Upper lobe of right lung (tissue), 1 donor: ENCODE results near the gene INSIG2. TPM values are rescaled to one million over a fixed set of nuclear protein-coding genes. Genes with fewer than 3 reads are reported as not detected.

Experiments
- ATAC-seq: fragments of 200-7000 bp; cut with Tn5 transposase; one replicate; pipeline ENCODE4 v1.9.1; 2020; ENCODE audit warnings: mild to moderate bottlenecking, moderate library complexity
- DNase-seq: peaks from one replicate; pipeline ENCODE4 v3.0.0-alpha.2; 2020
- H3K27ac ChIP-seq: fragments of 200-600 bp; one replicate; pipeline ENCODE4 v1.8.0; 2022
- H3K27me3 ChIP-seq: fragments of 200-600 bp; one replicate; pipeline ENCODE4 v1.8.0; 2022; ENCODE audit warnings: mild to moderate bottlenecking
- H3K36me3 ChIP-seq: fragments of 200-600 bp; one replicate; pipeline ENCODE4 v1.8.0; 2022
- H3K4me1 ChIP-seq: fragments of 200-600 bp; one replicate; pipeline ENCODE4 v1.8.0; 2022
- H3K4me3 ChIP-seq: fragments of 200-600 bp; one replicate; pipeline ENCODE4 v1.8.0; 2022; ENCODE audit warnings: mild to moderate bottlenecking
- H3K9me3 ChIP-seq: fragments of 200-600 bp; one replicate; pipeline ENCODE4 v1.8.0; 2022
- intact Hi-C: fragments of 100-400 bp; cut with DNase I; formaldehyde crosslinking; loops from one replicate; pipeline ENCODE4 v1.11.0; 2022
- total RNA-seq: library from RNA; stranded (reverse); fragmentation: NEBNext Ultra II Directional; extraction: Animal tissue kit (Norgen Biotek cat#: 25700); gene quantifications from one replicate; pipeline ENCODE4 v1.2.1, GENCODE V29; 2021
- TF ChIP-seq, protein P1 (sequence below): fragments of 200-600 bp; IDR thresholded peaks from one replicate; pipeline ENCODE4 v1.8.0; 2022; ENCODE audit warnings: antibody characterized with exemption
- donor health status: DM: no; HTN: yes; CAD: no; lungs with severe emphysema.

The INSIG2 gene
- total RNA-seq, 1 donor from 2014 or later: 42.0 TPM

DNA sequence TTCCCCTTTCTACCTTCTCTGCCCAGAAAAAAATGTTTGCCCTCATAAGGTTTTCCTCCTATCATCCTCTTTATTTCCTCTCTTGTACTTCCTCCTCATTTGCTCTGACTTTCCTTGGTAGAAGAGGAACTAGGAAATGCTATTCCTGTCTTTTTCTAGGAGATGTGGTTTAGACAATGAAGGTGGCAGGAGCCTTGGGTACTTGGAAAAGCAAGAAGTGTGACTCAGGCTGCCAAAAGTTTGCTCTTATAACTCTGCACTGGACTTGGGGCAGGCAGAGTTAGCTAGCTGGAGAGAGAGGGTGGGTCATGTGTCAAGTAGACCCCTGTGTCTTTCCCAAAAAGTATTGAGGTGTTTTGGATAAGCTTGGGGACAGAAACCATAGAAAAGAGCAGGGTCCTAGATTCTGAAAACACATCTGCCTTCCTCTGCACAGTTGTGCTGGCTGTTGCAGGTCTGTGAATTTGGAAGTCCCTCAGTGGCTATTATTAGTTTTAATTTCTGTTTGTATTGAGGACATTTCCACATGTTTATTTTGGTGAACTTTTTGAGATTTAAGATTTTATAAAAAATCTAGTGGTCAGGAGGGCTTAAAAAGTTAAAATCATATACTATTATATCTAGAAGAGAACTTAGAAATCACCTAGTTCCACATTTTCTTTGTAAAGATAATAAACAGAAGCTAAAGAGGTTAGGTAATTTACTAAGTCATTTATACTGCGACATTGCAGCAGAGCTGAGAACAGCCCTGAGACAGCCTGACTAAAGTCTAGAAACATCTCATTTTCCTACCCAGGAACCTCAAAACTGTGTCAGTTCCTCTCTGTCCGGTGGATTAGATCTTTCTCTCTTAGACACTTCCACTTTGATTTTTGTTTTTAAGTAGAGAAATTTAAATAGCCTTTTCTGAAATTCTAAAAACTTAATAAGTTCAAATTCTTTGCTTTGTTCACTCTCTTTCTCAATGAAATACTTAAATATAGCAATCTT, 16.0 kb downstream of the INSIG2 start:
- no peak overlapping the region for H3K4me3 ChIP-seq
- H3K27me3 ChIP-seq: no peaks in the 10 kb centered on the region
- no peaks in the 10 kb centered on the region for H3K4me1 ChIP-seq
- TF ChIP-seq, protein P1, sequence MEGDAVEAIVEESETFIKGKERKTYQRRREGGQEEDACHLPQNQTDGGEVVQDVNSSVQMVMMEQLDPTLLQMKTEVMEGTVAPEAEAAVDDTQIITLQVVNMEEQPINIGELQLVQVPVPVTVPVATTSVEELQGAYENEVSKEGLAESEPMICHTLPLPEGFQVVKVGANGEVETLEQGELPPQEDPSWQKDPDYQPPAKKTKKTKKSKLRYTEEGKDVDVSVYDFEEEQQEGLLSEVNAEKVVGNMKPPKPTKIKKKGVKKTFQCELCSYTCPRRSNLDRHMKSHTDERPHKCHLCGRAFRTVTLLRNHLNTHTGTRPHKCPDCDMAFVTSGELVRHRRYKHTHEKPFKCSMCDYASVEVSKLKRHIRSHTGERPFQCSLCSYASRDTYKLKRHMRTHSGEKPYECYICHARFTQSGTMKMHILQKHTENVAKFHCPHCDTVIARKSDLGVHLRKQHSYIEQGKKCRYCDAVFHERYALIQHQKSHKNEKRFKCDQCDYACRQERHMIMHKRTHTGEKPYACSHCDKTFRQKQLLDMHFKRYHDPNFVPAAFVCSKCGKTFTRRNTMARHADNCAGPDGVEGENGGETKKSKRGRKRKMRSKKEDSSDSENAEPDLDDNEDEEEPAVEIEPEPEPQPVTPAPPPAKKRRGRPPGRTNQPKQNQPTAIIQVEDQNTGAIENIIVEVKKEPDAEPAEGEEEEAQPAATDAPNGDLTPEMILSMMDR: no peak
- H3K9me3 ChIP-seq: no peaks in the 10 kb centered on the region
- DNase-seq (no peak), ATAC-seq (peak; percentile 68)
- intact Hi-C loops: no loop called here
- peaks cover 61% of the 10 kb centered on the region for H3K36me3 ChIP-seq
- H3K27ac ChIP-seq: no peak overlapping the region

DNA sequence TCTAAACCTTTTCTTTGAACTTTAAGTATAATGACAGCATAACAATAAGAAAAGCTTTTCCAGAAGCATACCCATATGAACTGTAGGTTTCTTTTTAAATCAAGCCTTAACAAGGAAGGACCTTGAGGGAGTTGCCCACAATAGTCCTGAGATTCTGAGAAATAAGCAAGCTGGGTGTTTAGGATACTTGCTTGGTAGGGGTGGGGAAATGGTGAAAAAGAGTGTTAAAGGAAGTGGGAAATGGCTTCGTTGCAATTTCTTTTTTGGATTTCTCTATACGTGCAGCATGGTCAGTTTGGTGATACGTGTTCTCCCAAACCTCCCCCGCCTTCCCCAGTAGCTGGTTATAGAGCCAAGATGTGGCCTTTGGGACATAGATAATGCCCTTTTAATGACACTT, 17.2 kb downstream of the INSIG2 start:
- no peak overlapping the region for H3K4me3 ChIP-seq
- no peak overlapping the region for H3K27ac ChIP-seq
- H3K9me3 ChIP-seq: no peaks in the 10 kb centered on the region
- peaks cover 64% of the 10 kb centered on the region for H3K36me3 ChIP-seq
- H3K27me3 ChIP-seq: no peaks in the 10 kb centered on the region
- ATAC-seq (no peak), DNase-seq (no peak)
- H3K4me1 ChIP-seq: no peaks in the 10 kb centered on the region
- TF ChIP-seq, protein P1: no peak
- intact Hi-C loops: no loop called here

DNA sequence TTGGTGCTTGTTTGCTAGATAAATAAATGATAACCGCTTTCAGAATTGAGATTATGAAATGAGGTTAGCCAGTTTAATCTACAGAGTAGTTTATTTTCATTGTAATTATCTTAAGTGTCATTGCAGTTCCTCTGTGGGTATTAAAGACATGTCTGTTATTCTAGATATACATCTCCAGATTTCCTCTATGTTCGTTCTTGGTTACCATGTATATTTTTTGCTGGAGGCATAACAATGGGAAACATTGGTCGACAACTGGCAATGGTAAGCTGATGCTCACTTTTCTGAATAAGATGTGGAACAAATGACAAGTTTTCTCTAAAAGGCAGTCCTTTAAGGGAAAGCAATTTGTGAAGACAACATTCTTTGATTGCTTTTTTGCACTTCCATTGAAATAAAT, 18.7 kb downstream of the INSIG2 start:
- Histone ChIP-seq H3K36me3 (peaks cover 64% of the 10 kb centered on the region), H3K4me3 (no peak overlapping the region), H3K27me3 (no peaks in the 10 kb centered on the region), H3K9me3 (no peaks in the 10 kb centered on the region), H3K4me1 (no peaks in the 10 kb centered on the region), H3K27ac (no peak overlapping the region)
- intact Hi-C loops: no loop called here
- ATAC-seq (no peak), DNase-seq (no peak)
- TF ChIP-seq, protein P1: no peak

DNA sequence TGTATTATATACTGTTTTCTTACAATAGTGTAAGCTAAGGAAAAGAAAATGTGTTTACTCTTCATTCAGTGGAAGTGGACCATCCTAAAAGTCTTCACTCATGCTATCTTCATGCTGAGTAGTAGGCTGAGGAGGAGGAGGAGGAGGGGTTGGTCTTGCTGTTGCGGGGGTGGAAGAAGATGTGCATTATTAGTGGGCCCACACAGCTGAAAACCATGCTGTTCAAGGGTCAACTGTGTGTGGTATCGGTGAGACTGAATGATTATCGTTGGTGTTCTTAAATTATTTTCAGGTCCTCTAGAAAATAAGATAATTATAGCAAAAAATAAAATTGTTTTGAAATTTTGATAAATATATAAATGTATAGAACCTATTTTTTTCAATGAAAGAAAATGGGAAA, 22.0 kb downstream of the INSIG2 start:
- peaks cover 11% of the 10 kb centered on the region for H3K4me1 ChIP-seq
- TF ChIP-seq, protein P1: no peak
- ATAC-seq (no peak), DNase-seq (no peak)
- H3K9me3 ChIP-seq: no peaks in the 10 kb centered on the region
- intact Hi-C loops: no loop called here
- no peak overlapping the region for H3K27ac ChIP-seq
- H3K36me3 ChIP-seq: peaks cover 42% of the 10 kb centered on the region
- no peak overlapping the region for H3K4me3 ChIP-seq
- H3K27me3 ChIP-seq: no peaks in the 10 kb centered on the region

DNA sequence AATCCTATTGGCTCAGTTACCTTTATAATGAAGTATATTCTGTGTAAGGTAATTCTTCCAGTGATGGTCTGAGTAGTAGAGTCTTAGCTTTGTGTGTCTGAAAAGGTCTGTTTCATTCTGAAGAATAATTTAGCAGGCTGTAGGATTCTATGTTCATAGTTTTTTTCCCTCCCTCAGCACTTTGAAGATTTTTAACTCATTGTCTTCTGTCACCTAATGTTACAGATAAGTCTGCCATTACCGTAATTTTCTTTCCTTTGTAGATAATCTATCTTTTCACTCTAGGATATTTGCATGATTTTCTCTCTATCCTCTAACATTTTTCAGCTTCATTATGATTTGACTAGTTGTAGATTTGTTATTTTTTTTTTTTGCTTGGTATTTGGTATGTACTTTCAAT, 22.7 kb downstream of the INSIG2 start:
- intact Hi-C loops: no loop called here
- Histone ChIP-seq H3K27ac (no peak overlapping the region), H3K4me1 (peaks cover 11% of the 10 kb centered on the region), H3K4me3 (no peak overlapping the region), H3K27me3 (no peaks in the 10 kb centered on the region), H3K36me3 (peaks cover 36% of the 10 kb centered on the region), H3K9me3 (no peaks in the 10 kb centered on the region)
- TF ChIP-seq, protein P1: no peak
- no peak for DNase-seq
- ATAC-seq: no peak
